ENCODE measurements around the gene ZBTB48.
A peak's percentile ranks its signal among the peaks of the same experiment; 100 is the strongest.
"Not testable (repeated sequence)": the region's sequence is repeated elsewhere in the genome, so short reads cannot be mapped to it uniquely, and the experiment has no call there.

ZBTB48 gene

GRCh38 chr1:6592865-6593593 lies 13.2 kb downstream of the ZBTB48 start:
- DNase-seq: no peak

DNA sequence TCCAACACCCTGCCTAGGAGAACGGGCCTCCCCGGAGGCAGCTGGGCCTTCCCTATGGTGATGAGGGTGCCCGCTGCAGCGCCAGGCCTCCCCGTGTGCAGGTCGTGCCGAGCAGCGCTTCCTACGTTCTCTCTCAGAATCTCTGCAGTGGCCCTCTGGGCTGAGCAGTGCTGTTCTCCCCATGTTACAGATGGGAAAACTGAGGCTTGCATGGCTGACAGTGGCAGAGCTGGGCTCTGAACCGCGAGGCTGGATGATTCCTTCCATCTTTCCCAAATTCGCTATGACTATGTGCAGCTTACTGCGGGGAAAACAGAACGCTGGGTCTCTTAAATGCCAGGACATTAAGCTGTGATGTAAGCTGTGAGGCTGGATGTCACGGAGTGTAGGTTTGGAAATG lies 14.0 kb downstream of the ZBTB48 start:
- DNase-seq: no peak

DNA sequence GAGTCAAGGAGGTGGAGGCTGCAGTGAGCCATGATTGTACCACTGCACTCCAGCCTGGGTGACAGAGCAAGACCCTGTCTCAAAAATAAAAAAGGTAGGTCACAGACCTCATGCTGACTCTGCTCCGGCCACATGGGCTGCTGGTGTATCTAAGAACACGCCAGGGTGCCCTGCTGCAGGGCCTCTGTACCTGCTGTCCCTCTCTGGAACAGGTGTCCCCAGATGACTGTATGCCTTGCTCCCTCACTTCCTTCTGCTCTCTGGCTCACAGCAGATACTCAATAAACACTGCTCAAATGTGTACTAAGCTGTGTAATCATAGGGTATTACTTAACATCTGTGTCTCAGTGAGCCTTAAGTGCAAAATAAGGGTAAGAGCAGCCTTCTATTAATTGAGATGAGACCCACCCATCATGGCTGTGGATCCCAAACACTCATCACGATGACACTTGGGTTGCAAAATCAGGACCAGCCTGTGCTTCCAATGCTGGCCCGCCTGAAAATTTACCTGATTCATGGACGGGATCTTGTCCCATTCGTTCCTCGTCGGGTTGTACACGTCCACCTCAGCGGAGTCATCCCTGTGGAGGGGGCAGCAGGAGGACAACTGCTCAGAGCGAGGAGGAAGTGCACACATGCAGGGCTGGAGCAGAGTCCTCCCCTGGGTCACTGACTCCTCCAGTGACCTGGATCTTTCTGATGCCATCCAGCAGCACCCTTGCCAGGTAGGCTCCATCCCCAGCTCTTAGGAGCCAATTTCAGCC lies 15.4 kb downstream of the ZBTB48 start:
- no peak for DNase-seq

DNA sequence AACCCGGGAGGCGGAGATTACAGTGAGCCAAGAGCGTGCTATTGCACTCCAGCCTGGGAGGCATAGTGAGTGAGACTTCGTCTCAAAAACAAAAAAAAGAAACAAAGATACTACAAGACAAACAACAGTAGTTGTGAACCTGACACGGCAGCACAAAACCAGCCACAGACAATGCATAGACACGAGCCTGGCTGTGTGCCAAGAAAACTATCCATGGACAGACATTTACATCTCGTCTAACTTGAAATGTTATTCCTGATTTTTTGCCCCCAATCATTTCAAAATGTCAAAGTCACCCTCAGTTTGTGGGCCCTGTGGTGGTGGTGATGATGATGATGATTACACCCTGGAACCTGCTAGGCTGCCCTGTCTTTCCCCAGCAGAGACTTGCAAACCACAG lies 16.6 kb downstream of the ZBTB48 start:
- DNase-seq: no peak

DNA sequence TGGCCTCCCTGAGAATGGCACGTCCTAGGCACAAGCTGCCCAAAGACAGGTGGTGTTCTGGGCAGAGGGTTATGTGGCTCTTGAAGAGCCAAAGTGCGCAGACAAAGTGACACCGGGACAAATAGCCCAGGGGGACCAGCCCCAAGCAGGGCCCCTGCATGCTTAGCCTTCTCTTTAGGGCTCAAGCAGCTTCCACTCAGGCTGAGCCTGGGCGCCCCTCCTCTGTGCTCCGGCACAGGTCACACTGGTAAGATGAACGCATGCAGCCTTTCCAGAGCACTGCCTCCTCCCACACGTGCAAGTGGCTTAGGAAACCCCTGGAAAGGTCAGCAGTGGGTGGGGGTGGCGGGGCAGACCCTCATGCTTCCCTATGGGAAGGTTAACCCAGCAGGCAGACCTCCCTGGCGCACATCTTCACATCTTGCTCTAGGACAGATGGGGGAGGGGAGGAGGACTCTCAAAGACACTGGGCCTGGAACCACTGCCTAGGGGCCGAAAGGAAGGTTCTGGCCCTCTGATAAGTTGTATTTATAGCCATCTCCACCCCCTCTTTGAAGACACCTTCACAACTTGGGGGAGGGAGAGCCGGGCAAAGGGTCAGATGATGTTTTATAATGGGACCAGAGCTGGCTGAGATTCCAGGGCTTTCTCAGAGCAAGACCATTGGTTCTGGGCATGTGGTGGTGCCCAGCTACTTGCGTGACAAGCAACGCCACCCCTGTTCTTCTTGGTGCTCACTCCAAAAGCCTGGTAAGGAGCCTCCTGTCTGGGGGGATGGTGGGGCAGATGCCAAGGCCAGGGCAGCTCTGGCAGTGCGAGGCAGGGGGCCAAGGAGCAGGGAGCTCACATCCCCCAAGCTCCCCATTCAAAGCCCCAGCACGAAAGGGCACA lies 17.3 kb downstream of the ZBTB48 start:
- no peak for DNase-seq

GRCh38 chr1:6597777-6598131 lies 18.0 kb downstream of the ZBTB48 start:
- DNase-seq: no peak

GRCh38 chr1:6599141-6599975 lies 19.6 kb downstream of the ZBTB48 start:
- DNase-seq: no peak

DNA sequence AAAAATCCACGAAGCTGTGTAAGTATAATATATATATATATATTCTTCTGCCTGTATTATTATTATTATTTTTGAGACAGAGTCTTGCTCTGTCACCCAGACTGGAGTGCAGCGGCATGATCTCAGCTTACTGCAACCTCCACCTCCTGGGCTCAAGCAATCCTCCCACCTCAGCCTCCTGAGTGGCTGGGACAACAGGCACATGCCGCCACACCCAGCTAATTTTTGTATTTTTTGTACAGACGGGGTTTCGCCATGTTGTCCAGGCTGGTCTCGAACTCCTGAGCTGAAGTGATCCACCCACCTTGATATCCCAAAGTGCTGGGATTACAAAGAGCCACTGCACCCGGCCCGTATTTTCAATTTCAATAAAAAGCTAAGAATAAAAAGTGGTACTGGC lies 20.2 kb downstream of the ZBTB48 start:
- DNase-seq: not testable (repeated sequence)

- no peak for DNase-seq
Observed at GRCh38 chr1:6600410-6601048, 20.7 kb downstream of the ZBTB48 start.

GRCh38 chr1:6601049-6601922 lies 21.5 kb downstream of the ZBTB48 start:
- DNase-seq: no peak

GRCh38 chr1:6601923-6602668 lies 22.3 kb downstream of the ZBTB48 start:
- no peak for DNase-seq

- DNase-seq: no peak
Observed at GRCh38 chr1:6602669-6603237, 23.0 kb downstream of the ZBTB48 start, which contains the start of gene KLHL21. KLHL21 (minus strand) TSS chr1:6602869; CDS start chr1:6602817, 52 bp downstream.

GRCh38 chr1:6603238-6603914 lies 23.6 kb downstream of the ZBTB48 start:
- DNase-seq: no peak

DNA sequence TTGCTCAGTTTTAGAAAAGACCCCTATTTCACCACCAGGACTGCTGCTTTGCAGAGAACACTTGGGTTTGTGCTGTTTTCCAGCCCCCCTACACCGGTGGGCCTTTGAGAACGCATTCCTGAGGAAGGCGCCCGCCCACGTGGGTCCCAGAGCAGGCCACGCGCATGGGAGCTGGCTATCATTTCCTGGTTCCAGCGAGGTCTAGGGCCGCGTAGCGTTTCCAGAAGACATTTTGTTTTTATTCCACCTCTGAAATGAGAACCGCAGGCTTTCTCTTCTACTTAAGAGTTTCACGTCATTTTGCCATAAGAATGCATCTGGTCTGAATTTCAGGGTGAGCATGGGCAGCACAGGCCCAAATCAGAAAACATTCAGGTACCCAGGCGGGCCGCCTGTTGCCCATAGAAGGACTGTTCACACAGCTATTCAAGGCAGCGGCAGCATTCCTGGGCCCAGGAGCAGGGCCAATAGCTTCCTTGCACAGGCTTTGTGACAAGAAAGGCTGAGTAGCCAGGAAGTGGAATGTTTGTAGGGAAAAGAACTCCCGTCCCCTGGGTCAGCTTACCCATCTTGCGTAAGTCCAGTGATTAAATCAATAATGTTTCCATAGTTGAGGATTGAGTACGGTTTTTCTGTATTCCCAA lies 24.2 kb downstream of the ZBTB48 start:
- no peak for DNase-seq

DNA sequence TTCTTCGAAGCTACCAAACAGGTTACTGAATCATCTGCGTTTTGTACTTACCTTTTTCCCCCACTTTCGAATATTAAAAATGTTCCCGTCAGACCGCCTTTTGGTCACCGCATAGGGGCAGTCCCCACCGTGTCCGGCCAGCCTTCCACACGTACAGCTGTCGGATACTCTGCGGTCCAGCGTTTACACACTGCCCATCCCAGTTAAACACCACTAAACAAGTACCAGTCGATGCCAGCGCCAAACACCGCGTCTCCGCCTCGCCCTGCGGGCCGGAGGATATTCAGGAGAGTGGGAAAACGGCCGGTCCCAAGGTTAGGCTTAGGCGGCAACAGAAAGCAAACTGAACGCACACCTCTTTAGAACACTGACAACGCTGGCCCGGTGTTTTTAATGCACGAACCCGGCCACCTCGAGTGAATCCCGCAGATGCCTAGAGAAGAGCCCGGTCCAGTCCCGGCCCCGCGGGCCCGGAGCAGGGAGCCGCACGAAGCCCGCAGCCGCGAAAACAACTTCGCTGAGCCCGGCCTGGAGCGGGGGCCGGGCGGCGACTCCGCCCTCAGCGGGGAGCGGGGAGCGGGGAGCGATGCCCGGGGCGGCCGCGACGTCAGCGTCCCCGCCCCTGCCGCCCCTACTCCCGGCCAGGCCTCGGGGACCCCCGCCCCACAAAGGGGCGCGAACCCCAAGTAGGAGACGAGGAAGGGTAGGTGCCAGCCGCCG lies 33.0 kb downstream of the ZBTB48 start:
- DNase-seq: no peak

GRCh38 chr1:6613361-6614018 lies 33.7 kb downstream of the ZBTB48 start, which contains the start of gene PHF13:
PHF13 (plus strand) TSS chr1:6613731; CDS start chr1:6614067, 336 bp downstream.
- peak; percentile 88 for DNase-seq

Measured in NCI-H1436 treated with DMSO at 0.1 percent for 48 hours (cell line).